SU-DHL-6 (cell line): ENCODE results near the gene AMFR.

ENCODE experiments used
- H2AFZ ChIP-seq: fragments of 200-600 bp; sonication (generic); 2 replicates; pipeline ENCODE4 v1.6.1; 2014; ENCODE audit warnings: low read depth, mild to moderate bottlenecking, moderate library complexity, mixed read lengths, antibody characterized with exemption, low read length; ENCODE audit not compliant: severe bottlenecking
- H3F3A ChIP-seq: fragments of 200-600 bp; shearing (Covaris generic); 2 replicates; pipeline ENCODE4 v1.6.0; 2016; ENCODE audit warnings: antibody characterized with exemption, mild to moderate bottlenecking; ENCODE audit not compliant: insufficient read depth
- H3K27ac ChIP-seq: fragments of 200-600 bp; sonication (generic); 2 replicates; pipeline ENCODE4 v1.5.1; 2016; ENCODE audit warnings: low read depth, mild to moderate bottlenecking, low read length, moderate library complexity, mixed read lengths
- H3K27me3 ChIP-seq: fragments of 200-600 bp; sonication (generic), shearing (Covaris generic); 2 replicates; pipeline ENCODE4 v1.6.0; 2014; ENCODE audit warnings: mild to moderate bottlenecking, low read length
- H3K36me3 ChIP-seq: fragments of 200-600 bp; sonication (generic); 2 replicates; pipeline ENCODE4 v1.6.1; 2014; ENCODE audit warnings: mild to moderate bottlenecking, low read length, mixed read lengths
- H3K4me2 ChIP-seq: fragments of 300-600, 200-600 bp; shearing (Covaris generic), sonication (generic); 2 replicates; pipeline ENCODE4 v1.6.0; 2014; ENCODE audit warnings: low read length, low read depth, mild to moderate bottlenecking; ENCODE audit not compliant: poor library complexity, severe bottlenecking
- H3K4me3 ChIP-seq: fragments of 200-600 bp; sonication (generic); 2 replicates; pipeline ENCODE4 v1.5.1; 2014; ENCODE audit warnings: antibody characterized with exemption, low read length, mild to moderate bottlenecking, mixed read lengths; ENCODE audit not compliant: insufficient read depth, poor library complexity, severe bottlenecking
- H3K79me2 ChIP-seq: fragments of 200-600 bp; sonication (generic); 2 replicates; pipeline ENCODE4 v1.6.1; 2014; ENCODE audit warnings: mild to moderate bottlenecking, low read length, moderate library complexity; ENCODE audit not compliant: insufficient read depth
- H3K9ac ChIP-seq: fragments of 200-600 bp; sonication (generic); 2 replicates; pipeline ENCODE4 v1.7.0; 2014; ENCODE audit warnings: mild to moderate bottlenecking, low read length
- H3K9me2 ChIP-seq: fragments of 200-600 bp; sonication (generic); replicated peaks from 2 replicates; pipeline ENCODE4 v1.6.1; 2014; ENCODE audit warnings: low read length; ENCODE audit not compliant: insufficient read depth
- H3K9me3 ChIP-seq: fragments of 200-600 bp; sonication (generic); 2 replicates; pipeline ENCODE4 v1.6.1; 2014; ENCODE audit warnings: low read length, mixed read lengths; ENCODE audit not compliant: insufficient read depth
- H4K20me1 ChIP-seq: fragments of 200-600 bp; sonication (generic); 2 replicates; pipeline ENCODE4 v1.6.1; 2014; ENCODE audit warnings: low read depth, mild to moderate bottlenecking, antibody characterized with exemption, low read length, moderate library complexity, mixed read lengths
- EZH2phosphoT487 ChIP-seq: fragments of 200-600 bp; sonication (generic), shearing (Covaris generic); conservative IDR thresholded peaks from 2 replicates; pipeline ENCODE4 v1.6.1; 2018; ENCODE audit warnings: mild to moderate bottlenecking, antibody characterized with exemption, low read length, moderate library complexity, mixed read lengths
- TF ChIP-seq, protein P1 (sequence below): fragments of 200-600 bp; sonication (generic); IDR thresholded peaks from one replicate; pipeline ENCODE4 v1.5.1; 2017; ENCODE audit warnings: antibody characterized with exemption, mild to moderate bottlenecking, low read length, moderate library complexity; ENCODE audit not compliant: insufficient read depth, poor library complexity, severe bottlenecking

AMFR gene

GRCh38 chr16:56338566-56339318, 86.6 kb downstream of the AMFR start:
- Histone ChIP-seq H3K36me3 (no peaks in the 10 kb centered on the region), H3K9me3 (no peaks in the 10 kb centered on the region), H3K9me2 (no peaks in the 10 kb centered on the region), H3K27ac (no peak overlapping the region), H3K4me3 (no peak overlapping the region), H3K4me2 (no peak overlapping the region), H4K20me1 (no peaks in the 10 kb centered on the region), H3K9ac (no peak overlapping the region), H3F3A (no peaks in the 10 kb centered on the region), H3K79me2 (no peaks in the 10 kb centered on the region), H3K27me3 (no peaks in the 10 kb centered on the region), H2AFZ (no peak overlapping the region)
- TF ChIP-seq, protein P1, sequence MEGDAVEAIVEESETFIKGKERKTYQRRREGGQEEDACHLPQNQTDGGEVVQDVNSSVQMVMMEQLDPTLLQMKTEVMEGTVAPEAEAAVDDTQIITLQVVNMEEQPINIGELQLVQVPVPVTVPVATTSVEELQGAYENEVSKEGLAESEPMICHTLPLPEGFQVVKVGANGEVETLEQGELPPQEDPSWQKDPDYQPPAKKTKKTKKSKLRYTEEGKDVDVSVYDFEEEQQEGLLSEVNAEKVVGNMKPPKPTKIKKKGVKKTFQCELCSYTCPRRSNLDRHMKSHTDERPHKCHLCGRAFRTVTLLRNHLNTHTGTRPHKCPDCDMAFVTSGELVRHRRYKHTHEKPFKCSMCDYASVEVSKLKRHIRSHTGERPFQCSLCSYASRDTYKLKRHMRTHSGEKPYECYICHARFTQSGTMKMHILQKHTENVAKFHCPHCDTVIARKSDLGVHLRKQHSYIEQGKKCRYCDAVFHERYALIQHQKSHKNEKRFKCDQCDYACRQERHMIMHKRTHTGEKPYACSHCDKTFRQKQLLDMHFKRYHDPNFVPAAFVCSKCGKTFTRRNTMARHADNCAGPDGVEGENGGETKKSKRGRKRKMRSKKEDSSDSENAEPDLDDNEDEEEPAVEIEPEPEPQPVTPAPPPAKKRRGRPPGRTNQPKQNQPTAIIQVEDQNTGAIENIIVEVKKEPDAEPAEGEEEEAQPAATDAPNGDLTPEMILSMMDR = no peak
- no peak for TF ChIP-seq EZH2phosphoT487

DNA sequence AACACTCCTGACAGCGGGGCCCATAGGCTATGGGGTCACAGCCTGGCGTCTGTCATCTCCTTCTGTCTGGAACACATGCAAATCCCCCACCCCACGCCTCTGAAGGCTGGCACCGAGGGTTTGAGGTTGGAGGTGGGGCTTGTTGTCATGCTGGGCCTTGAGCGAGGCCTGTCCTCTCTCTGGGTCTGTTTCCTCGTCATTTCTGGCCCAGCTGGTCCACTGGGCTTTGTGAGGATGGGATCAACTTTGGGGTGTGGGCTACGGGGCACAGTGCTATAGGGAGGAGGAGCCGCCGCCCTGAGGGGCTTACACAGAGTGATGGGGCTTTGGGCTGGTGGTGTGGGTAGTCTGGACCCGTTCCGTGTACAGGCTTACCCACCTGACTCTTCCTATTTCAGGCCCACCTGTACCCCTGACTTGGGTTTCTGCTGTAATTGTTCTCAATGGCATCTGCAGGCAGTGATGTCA, 87.5 kb downstream of the AMFR start:
- no peak for TF ChIP-seq EZH2phosphoT487
- TF ChIP-seq, protein P1 = no peak
- H3K27ac ChIP-seq = no peak overlapping the region
- H3K9me2 ChIP-seq = no peaks in the 10 kb centered on the region
- no peak overlapping the region for H2AFZ ChIP-seq
- no peaks in the 10 kb centered on the region for H3F3A ChIP-seq
- H3K79me2 ChIP-seq = no peaks in the 10 kb centered on the region
- H3K27me3 ChIP-seq = no peaks in the 10 kb centered on the region
- no peak overlapping the region for H3K9ac ChIP-seq
- H3K9me3 ChIP-seq = no peaks in the 10 kb centered on the region
- no peaks in the 10 kb centered on the region for H3K36me3 ChIP-seq
- no peak overlapping the region for H3K4me3 ChIP-seq
- H3K4me2 ChIP-seq = no peak overlapping the region
- no peaks in the 10 kb centered on the region for H4K20me1 ChIP-seq

DNA sequence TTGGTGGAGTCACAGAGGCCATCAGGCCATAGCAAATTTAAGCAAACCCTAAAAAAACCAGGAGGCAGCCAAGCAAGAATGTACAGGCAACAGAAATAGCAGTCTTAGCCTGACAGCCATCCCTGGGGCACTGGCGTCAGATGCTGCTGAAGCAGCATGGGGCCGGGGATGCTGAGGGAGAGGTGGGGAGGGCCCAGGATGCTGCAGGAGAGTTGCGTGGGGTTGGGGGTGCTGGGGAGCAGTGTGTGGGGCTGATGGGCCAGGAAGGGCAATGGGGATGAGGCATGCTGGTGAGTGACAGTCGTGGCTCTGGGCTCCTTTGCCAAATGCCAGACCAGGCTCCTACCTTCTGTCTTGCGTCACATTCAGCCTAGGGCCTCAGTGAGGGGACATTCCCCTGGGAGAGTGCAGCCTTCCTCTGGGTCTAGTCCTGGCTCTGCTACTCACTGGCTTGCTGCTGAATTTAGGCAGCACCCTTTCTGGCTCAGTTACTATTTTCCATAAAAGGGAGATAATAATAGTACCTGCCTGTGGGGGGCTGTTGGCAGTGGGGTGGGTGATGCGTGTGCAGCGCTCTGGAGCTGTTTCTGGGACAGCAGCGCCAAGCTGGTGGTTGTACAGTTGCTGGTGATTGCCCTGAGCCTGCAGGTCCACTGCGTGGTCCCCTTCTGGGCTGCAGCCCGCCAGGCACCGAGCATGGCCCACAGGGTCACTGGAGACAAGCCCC, 88.1 kb downstream of the AMFR start:
- Histone ChIP-seq H3K36me3 (no peaks in the 10 kb centered on the region), H3K79me2 (no peaks in the 10 kb centered on the region), H3K9ac (no peak overlapping the region), H3K9me3 (no peaks in the 10 kb centered on the region), H3K27ac (no peak overlapping the region), H2AFZ (no peak overlapping the region), H4K20me1 (no peaks in the 10 kb centered on the region), H3K4me3 (no peak overlapping the region), H3K27me3 (no peaks in the 10 kb centered on the region), H3K4me2 (no peak overlapping the region), H3F3A (no peaks in the 10 kb centered on the region), H3K9me2 (no peaks in the 10 kb centered on the region)
- TF ChIP-seq EZH2phosphoT487 = no peak
- TF ChIP-seq, protein P1 = no peak
